Cardiac fibroblast (primary cell): ENCODE measurements around the gene SCN2B.

Experiments
- DNase-seq, 2 donors: peaks; one replicate each; pipeline versions ENCODE4 v3.0.0 to v3.0.0-alpha.2; 2010; ENCODE audit warnings: low read depth in 2 of 2
- H3K4me3 ChIP-seq, 2 donors: replicated peaks in 1 of 2; 1 replicate in 1 of 2; 2 replicates in 1 of 2; pipeline ENCODE4 v1.5.1; 2011; ENCODE audit warnings: low read depth in 2 of 2, low read length in 2 of 2, mild to moderate bottlenecking in 2 of 2, moderate library complexity in 1 of 2
- CTCF ChIP-seq: IDR thresholded peaks from one replicate; pipeline ENCODE4 v1.5.1; 2011; ENCODE audit warnings: low read depth, mild to moderate bottlenecking, low read length, inconsistent platforms

The SCN2B gene

GRCh38 chr11:118155776-118156530, 20.5 kb downstream of the SCN2B start:
- H3K4me3 ChIP-seq, result no peak overlapping the region
- DNase-seq, result no peak
- TF ChIP-seq CTCF, result no peak

- no peak for DNase-seq
- TF ChIP-seq CTCF, result no peak
Observed at GRCh38 chr11:118154641-118155040, 21.8 kb downstream of the SCN2B start.

GRCh38 chr11:118153976-118154375, 22.5 kb downstream of the SCN2B start:
- H3K4me3 ChIP-seq, result no peak overlapping the region
- TF ChIP-seq CTCF, result no peak
- DNase-seq, result no peak

More at GRCh38 chr11:118154641-118155040, 21.8 kb downstream of the SCN2B start:
- H3K4me3 ChIP-seq, result no peak overlapping the region

- no peak overlapping the region for H3K4me3 ChIP-seq
- no peak for TF ChIP-seq CTCF
- no peak for DNase-seq
Observed at GRCh38 chr11:118153516-118153915, 22.9 kb downstream of the SCN2B start.

GRCh38 chr11:118152552-118153471, 23.6 kb downstream of the SCN2B start, which contains the start of gene SCN4B:
Gene SCN4B (minus strand): TSS chr11:118152823. CDS start chr11:118152673, 150 bp downstream.
- peak; percentile 36 to 56 for DNase-seq
- H3K4me3 ChIP-seq, result peak within 1 kb of the TSS; percentile 34 to 43
- no peak for TF ChIP-seq CTCF

- no peak for TF ChIP-seq CTCF
- no peak for DNase-seq
- peak overlapping the region in 1 of 2 donors; percentile 25 for H3K4me3 ChIP-seq
Observed at GRCh38 chr11:118152020-118152551, 24.4 kb downstream of the SCN2B start.
